SJSA1 (cell line): ENCODE results near the gene OR10H3. TPM values are rescaled to one million over a fixed set of nuclear protein-coding genes. Genes with fewer than 3 reads are reported as not detected.

ENCODE experiments used
- DNase-seq, 2 experiments: peaks; one replicate each; pipeline ENCODE4 v3.0.0-alpha.2; 2015 to 2020; ENCODE audit warnings: low spot score in 2 of 2, low read depth in 1 of 2
- H3K27ac ChIP-seq: fragments of 250-450 bp; sonication (Bioruptor Pico); 2 replicates; pipeline ENCODE4 v1.5.1; 2020; ENCODE audit warnings: mild to moderate bottlenecking, moderate library complexity
- H3K27me3 ChIP-seq: fragments of 250-450 bp; sonication (Bioruptor Pico); replicated peaks from 2 replicates; pipeline ENCODE4 v1.5.1; 2020; ENCODE audit warnings: mild to moderate bottlenecking, moderate library complexity
- H3K36me3 ChIP-seq: fragments of 250-450 bp; sonication (Bioruptor Pico); 2 replicates; pipeline ENCODE4 v1.5.1; 2020; ENCODE audit warnings: mild to moderate bottlenecking
- H3K4me1 ChIP-seq: fragments of 250-450 bp; sonication (Bioruptor Pico); replicated peaks from 2 replicates; pipeline ENCODE4 v1.6.1; 2021; ENCODE audit warnings: mild to moderate bottlenecking
- H3K4me3 ChIP-seq: fragments of 250-450 bp; sonication (Bioruptor Pico); 2 replicates; pipeline ENCODE4 v1.5.1; 2020; ENCODE audit warnings: mild to moderate bottlenecking
- H3K9me3 ChIP-seq: fragments of 250-450 bp; sonication (Bioruptor Pico); replicated peaks from 2 replicates; pipeline ENCODE4 v1.5.1; 2020; ENCODE audit warnings: mild to moderate bottlenecking
- total RNA-seq: library from RNA; depleted of rRNA; stranded (reverse); fragments of >200 nt; shearing (Covaris generic); gene quantifications from 2 replicates; pipeline ENCODE4 v1.2.3, GENCODE V29; 2014; rRNA removed

OR10H3 gene, protein sequence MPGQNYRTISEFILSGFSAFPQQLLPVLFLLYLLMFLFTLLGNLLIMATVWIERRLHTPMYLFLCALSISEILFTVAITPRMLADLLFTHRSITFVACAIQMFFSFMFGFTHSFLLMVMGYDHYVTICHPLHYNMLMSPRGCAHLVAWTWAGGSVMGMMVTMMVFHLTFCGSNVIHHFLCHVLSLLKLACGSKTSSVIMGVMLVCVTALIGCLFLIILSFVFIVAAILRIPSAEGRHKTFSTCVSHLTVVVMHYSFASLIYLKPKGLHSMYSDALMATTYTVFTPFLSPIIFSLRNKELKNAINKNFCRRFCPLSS
- not detected in 2 replicates for total RNA-seq

- Histone ChIP-seq H3K4me3 (no peak within 1 kb of the TSS), H3K27me3 (no peaks in the 10 kb centered on the region), H3K36me3 (no peaks in the 10 kb centered on the region), H3K27ac (no peak within 1 kb of the TSS), H3K4me1 (no peaks in the 10 kb centered on the region), H3K9me3 (no peaks in the 10 kb centered on the region)
- no peak for DNase-seq
These were observed at the start of gene OR10H3 for GRCh38 chr19:15737722-15738121. OR10H3 (plus strand) TSS chr19:15737985; CDS start chr19:15741393, 3,408 bp downstream.

GRCh38 chr19:15696654-15697194, 41.1 kb upstream of the OR10H3 start:
- Histone ChIP-seq H3K9me3 (no peaks in the 10 kb centered on the region), H3K36me3 (no peaks in the 10 kb centered on the region), H3K27me3 (no peaks in the 10 kb centered on the region), H3K4me3 (no peak overlapping the region), H3K27ac (no peak overlapping the region), H3K4me1 (no peaks in the 10 kb centered on the region)
- no peak for DNase-seq

GRCh38 chr19:15701757-15702533, 35.8 kb upstream of the OR10H3 start:
- Histone ChIP-seq H3K27ac (no peak overlapping the region), H3K4me1 (no peaks in the 10 kb centered on the region), H3K36me3 (no peaks in the 10 kb centered on the region), H3K9me3 (no peaks in the 10 kb centered on the region), H3K27me3 (no peaks in the 10 kb centered on the region), H3K4me3 (no peak overlapping the region)
- DNase-seq, result no peak

GRCh38 chr19:15702534-15702930, 35.3 kb upstream of the OR10H3 start:
- DNase-seq, result no peak
- Histone ChIP-seq H3K4me1 (no peaks in the 10 kb centered on the region), H3K9me3 (no peaks in the 10 kb centered on the region), H3K4me3 (no peak overlapping the region), H3K27ac (no peak overlapping the region), H3K27me3 (no peaks in the 10 kb centered on the region), H3K36me3 (no peaks in the 10 kb centered on the region)

GRCh38 chr19:15714638-15715037, 23.1 kb upstream of the OR10H3 start:
- H3K4me3 ChIP-seq, result no peak overlapping the region
- no peak for DNase-seq

GRCh38 chr19:15715642-15716041, 22.1 kb upstream of the OR10H3 start:
- no peaks in the 10 kb centered on the region for H3K9me3 ChIP-seq
- no peak overlapping the region for H3K4me3 ChIP-seq
- no peaks in the 10 kb centered on the region for H3K27me3 ChIP-seq
- no peaks in the 10 kb centered on the region for H3K4me1 ChIP-seq
- no peaks in the 10 kb centered on the region for H3K36me3 ChIP-seq
- DNase-seq, result no peak
- no peak overlapping the region for H3K27ac ChIP-seq

More at GRCh38 chr19:15714638-15715037, 23.1 kb upstream of the OR10H3 start:
- Histone ChIP-seq H3K27ac (no peak overlapping the region), H3K36me3 (no peaks in the 10 kb centered on the region), H3K9me3 (no peaks in the 10 kb centered on the region), H3K27me3 (no peaks in the 10 kb centered on the region), H3K4me1 (no peaks in the 10 kb centered on the region)

GRCh38 chr19:15717809-15718208, 20.0 kb upstream of the OR10H3 start:
- H3K27ac ChIP-seq, result no peak overlapping the region
- no peaks in the 10 kb centered on the region for H3K36me3 ChIP-seq
- H3K4me1 ChIP-seq, result no peaks in the 10 kb centered on the region
- H3K9me3 ChIP-seq, result no peaks in the 10 kb centered on the region
- H3K4me3 ChIP-seq, result no peak overlapping the region
- no peak for DNase-seq
- no peaks in the 10 kb centered on the region for H3K27me3 ChIP-seq

DNA sequence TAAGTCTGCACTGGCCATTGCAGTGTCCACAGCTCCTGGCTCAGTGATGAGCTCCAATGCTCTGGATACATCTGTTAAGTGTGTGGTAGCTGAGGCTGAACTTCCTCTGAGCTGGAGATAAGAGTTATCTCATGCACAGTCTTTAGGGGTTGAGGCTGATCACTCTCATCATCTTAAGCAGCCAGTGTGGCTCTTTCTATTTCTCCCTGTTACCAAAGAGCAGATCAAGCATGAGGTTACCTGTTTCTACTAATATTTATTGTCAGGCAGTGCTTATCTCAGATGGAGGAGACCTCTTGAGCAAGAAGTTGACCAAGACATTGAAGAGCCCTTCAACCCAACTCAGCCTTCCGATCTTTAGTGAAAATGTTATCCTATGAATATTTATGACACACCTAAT, 16.5 kb upstream of the OR10H3 start:
- H3K4me3 ChIP-seq, result no peak overlapping the region
- peaks cover 4% of the 10 kb centered on the region; the same call in 1 of the 2 replicates for H3K27me3 ChIP-seq
- no peaks in the 10 kb centered on the region for H3K4me1 ChIP-seq
- H3K27ac ChIP-seq, result no peak overlapping the region
- no peaks in the 10 kb centered on the region for H3K9me3 ChIP-seq
- no peak for DNase-seq
- H3K36me3 ChIP-seq, result no peaks in the 10 kb centered on the region

DNA sequence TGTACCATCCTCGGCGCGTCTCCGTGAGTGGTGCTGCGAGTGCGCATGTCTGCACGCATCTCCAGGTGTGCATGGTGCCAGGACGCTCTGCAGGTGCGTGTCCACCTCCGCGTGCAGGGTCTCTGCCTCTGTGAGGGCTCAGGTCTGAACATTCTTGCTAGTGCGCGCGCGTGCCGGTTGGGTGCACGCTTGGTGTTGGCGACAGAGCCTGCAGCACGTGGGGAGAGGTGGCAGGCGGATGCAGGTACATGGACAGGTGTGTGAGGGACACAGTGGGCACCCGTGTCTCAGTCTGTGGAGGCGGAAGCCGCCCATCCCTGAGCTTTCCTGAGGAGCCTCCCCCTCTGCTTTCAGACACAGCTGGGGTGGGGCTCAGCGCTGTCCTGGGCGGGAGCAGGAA, 14.8 kb upstream of the OR10H3 start:
- no peak overlapping the region for H3K27ac ChIP-seq
- no peak overlapping the region for H3K4me3 ChIP-seq
- no peaks in the 10 kb centered on the region for H3K36me3 ChIP-seq
- DNase-seq, result no peak
- H3K27me3 ChIP-seq, result peaks cover 4% of the 10 kb centered on the region; the same call in 1 of the 2 replicates
- H3K9me3 ChIP-seq, result no peaks in the 10 kb centered on the region
- H3K4me1 ChIP-seq, result no peaks in the 10 kb centered on the region

DNA sequence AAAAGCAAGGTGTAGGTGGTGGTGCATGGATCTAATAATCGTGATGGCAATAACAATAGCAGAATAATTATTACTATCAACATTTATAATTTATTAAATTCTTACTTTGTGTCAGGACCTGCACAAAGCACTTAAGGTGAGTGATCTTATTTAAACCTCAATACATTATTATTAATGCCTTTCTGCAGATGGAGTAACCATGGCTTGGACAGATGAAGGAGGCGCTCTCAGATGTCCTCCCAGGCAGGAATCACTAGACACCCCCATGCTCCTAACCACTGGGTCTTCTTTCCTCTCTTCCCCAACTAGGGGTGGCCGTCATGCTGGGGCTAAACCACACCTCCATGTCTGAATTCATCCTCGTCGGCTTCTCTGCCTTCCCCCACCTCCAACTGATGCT, 10.1 kb upstream of the OR10H3 start, which contains the start of gene OR10H2:
TSS of gene OR10H2 (plus strand) at position 301 of the 400 bp plus-strand sequence. CDS start at position 321, 20 bp downstream.
- Histone ChIP-seq H3K36me3 (no peaks in the 10 kb centered on the region), H3K9me3 (no peaks in the 10 kb centered on the region), H3K27me3 (peaks cover 4% of the 10 kb centered on the region; the same call in 1 of the 2 replicates), H3K4me1 (no peaks in the 10 kb centered on the region), H3K4me3 (no peak within 1 kb of the TSS), H3K27ac (no peak within 1 kb of the TSS)
- DNase-seq, result no peak

DNA sequence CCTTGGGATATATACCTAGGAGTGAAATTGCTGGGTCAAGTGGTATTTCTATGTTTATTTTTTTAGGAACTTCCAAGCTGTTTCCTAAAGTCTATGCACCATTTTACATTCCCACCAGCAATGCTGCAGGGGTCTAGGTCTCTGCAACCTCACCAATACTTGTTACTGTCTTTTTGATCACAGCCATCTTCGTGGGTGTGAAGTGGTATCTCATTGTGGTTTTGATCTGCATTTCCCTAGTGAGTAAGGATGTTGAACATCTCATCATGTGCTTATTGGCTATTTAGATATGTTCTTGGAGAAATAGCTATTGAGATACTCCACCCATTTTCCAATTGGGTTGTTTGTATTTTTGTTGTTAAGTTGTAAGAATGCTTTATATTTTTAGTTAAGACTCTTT, 7.2 kb upstream of the OR10H3 start:
- no peak overlapping the region for H3K27ac ChIP-seq
- no peaks in the 10 kb centered on the region for H3K36me3 ChIP-seq
- H3K4me3 ChIP-seq, result no peak overlapping the region
- no peaks in the 10 kb centered on the region for H3K4me1 ChIP-seq
- H3K9me3 ChIP-seq, result no peaks in the 10 kb centered on the region
- H3K27me3 ChIP-seq, result no peaks in the 10 kb centered on the region
- no peak for DNase-seq

DNA sequence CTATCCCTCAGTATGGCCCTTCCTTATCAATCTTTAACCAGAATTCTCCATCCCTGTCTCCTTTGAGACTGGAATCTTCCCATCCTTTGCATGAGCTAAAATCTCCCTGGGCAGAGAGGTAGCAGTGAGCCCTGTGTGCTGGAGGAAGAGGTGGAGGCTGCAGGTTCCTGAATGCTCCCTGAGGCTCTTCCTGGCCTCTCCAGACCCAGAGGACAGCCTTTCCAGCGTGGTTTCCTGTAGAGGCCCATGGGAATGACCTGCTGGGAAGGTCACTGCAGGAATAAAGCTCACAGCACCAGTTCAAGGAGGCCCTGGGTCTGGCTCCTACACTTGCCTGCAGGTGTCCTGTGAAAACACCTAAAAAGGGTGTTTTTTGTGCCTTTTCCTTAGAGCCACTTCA, 5.4 kb upstream of the OR10H3 start:
- Histone ChIP-seq H3K9me3 (no peaks in the 10 kb centered on the region), H3K4me1 (no peaks in the 10 kb centered on the region), H3K4me3 (no peak overlapping the region), H3K36me3 (no peaks in the 10 kb centered on the region), H3K27me3 (no peaks in the 10 kb centered on the region), H3K27ac (no peak overlapping the region)
- DNase-seq, result no peak

DNA sequence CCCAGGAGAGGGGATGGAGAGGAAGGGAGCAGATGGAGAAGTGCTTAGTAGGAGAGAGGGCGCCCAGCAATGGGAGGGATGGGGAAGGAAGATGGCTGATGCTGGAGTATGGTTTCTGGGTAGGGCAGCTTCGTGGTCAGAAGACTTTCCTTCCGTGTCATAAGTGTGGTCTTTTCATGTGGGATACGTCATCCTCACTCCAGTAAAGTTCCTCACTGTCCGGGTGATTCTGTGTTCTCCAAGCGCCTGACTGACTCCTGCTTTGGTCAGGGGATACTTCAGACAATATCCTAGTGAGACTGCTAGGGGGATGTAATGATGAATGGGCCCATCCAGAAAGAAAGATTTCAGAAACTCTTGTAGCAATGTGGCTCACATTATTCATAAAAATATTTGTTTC, 3.9 kb upstream of the OR10H3 start:
- Histone ChIP-seq H3K9me3 (no peaks in the 10 kb centered on the region), H3K36me3 (no peaks in the 10 kb centered on the region), H3K27ac (no peak overlapping the region), H3K27me3 (no peaks in the 10 kb centered on the region), H3K4me3 (no peak overlapping the region), H3K4me1 (no peaks in the 10 kb centered on the region)
- no peak for DNase-seq

DNA sequence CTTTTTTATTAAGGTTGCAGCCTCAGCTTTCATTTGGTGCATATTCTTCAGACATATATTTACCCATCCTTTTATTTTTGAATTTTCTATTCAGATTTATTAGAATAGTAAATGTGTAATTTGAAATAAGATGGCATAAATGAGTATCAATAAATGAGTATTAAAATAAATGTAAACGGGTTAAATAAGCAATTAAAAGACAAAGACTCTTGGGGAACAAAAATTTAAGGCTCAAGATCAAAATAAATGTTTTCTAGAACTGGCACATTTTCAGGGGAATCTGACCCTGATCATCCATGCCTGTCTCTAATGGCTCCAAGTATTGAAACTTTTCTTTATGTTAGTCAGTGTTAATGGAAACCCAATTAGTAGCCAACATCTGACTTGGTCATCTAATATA, 3.0 kb downstream of the OR10H3 start:
- H3K9me3 ChIP-seq, result no peaks in the 10 kb centered on the region
- no peak overlapping the region for H3K4me3 ChIP-seq
- no peaks in the 10 kb centered on the region for H3K27me3 ChIP-seq
- DNase-seq, result no peak
- H3K36me3 ChIP-seq, result no peaks in the 10 kb centered on the region
- no peaks in the 10 kb centered on the region for H3K4me1 ChIP-seq
- no peak overlapping the region for H3K27ac ChIP-seq
